CD4-positive, alpha-beta T cell treated with Interleukin-10 for 1 hour (primary cell): Measurements from ENCODE around the gene MRPS30.
"Not testable (repeated sequence)": the region's sequence is repeated elsewhere in the genome, so short reads cannot be mapped to it uniquely, and the experiment has no call there.

Experiments used
- DNase-seq: peaks from one replicate; pipeline ENCODE4 v3.0.0-alpha.2; 2020

MRPS30 gene

GRCh38 chr5:44808435-44809214 lies at the start of gene MRPS30:
MRPS30 (plus strand) TSS chr5:44808947; CDS start chr5:44808963, 16 bp downstream.
- peak; percentile 96 for DNase-seq

GRCh38 chr5:44769200-44769876 lies 39.4 kb upstream of the MRPS30 start:
- DNase-seq = no peak

DNA sequence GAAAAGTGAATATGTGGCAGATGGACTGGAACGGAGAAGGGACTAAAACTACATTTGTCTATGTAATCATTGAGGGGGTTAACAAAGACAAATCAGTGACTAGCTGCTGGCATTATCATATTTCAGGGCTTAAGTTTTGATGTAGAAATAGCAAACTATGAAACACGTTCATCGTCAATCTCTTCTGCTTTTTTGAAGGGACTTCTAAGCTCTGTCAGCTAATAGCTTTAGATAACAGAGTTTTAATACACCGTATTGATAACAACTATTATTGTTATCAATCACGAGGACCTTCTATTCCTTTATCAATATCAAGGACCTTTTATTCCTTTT lies 38.9 kb upstream of the MRPS30 start:
- DNase-seq = no peak

GRCh38 chr5:44770780-44771717 lies 37.7 kb upstream of the MRPS30 start:
- no peak for DNase-seq

DNA sequence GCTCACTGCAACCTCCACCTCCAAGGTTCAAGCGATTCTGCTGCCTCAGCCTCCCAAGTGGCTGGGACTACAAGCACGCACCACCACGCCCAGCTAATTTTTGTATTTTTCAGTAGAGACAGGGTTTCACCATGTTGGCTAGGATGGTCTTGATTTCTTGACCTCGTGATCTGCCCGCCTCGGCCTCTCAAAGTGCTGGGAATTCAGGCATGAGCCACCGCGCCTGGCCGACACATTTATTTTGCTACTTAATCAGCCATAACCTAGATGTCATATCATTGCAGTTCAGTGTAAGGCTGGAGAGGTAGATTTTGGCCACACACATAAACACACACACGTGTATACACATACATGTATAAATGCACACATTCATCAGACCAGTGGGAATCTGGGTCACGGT lies 36.4 kb upstream of the MRPS30 start:
- DNase-seq = not testable (repeated sequence)

DNA sequence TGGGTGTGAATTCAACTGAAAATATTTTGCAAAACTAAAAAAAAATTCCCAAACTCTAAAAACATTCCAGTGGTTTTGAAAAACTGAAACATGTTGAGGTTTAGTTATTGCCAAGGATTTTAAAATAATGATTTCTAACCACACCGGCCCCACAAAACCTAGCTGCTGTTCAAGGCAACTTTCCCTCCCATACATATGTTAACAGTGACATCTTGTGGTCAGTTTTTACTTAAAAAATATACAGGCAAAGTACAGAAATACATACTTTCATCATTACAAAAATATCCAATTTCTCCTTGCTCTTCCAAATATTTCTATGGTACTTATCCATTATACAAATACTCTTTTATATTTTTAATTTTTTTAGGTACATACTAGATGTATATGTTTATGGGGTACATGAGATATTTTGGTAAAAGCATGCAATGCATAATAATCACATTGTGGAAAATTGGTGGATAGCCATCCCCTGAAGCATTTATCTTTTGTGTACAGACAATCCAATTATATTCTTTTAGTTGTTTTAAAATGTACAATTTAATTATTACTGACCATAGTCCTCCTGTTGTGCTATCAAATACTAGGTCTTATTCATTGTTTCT lies 34.4 kb upstream of the MRPS30 start:
- DNase-seq = peak; percentile 26

- DNase-seq = no peak
Observed at GRCh38 chr5:44779167-44779566, 29.6 kb upstream of the MRPS30 start.

DNA sequence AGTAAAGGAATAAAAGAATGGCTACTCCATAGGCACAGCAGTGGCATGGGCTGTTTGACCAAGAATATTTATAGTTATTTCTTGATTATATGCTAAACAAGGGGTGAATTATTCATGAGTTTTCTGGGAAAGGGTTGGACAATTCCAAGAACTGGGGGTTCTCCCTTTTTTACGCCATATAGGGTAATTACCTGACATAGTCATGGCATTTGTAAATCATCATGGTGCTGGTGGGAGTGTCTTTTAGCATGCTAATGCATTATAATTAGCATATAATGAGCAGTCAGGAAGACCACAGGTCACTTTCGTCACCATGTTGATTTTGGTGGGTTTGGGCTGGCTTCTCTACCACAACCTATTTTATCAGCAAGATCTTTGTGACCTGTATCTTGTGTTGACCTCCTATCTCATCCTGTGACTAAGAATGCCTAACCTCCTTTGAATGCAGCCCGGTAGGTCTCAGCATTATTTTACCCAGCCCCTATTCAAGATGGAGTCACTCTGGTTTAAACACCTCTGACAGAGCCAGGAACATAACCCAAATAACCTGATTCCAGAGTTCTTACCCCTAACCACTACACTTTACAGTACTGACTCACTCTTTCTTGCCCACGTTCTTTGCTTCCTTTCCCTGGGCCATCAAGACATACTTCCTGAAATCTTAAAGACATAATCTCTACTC lies 25.0 kb upstream of the MRPS30 start:
- no peak for DNase-seq

DNA sequence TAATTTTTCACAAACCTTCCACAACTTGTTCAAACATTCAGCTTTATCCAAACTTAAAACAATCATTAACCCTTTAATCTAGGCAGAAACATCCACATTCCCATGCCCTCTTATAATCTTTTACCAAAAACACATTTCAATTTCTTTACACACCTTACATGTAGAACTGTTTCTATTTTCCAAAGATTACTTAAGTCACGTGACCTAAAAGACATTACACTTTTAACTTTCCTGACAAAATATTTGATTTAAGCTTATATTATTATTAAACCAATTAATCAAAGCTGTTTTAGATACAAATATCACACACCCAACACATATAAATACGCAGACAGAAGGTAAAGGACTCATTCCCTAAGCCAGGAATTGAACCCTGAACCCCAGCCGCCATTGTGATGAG lies 21.0 kb upstream of the MRPS30 start:
- no peak for DNase-seq

- not testable (repeated sequence) for DNase-seq
Observed at GRCh38 chr5:44789372-44789995, 19.3 kb upstream of the MRPS30 start.

DNA sequence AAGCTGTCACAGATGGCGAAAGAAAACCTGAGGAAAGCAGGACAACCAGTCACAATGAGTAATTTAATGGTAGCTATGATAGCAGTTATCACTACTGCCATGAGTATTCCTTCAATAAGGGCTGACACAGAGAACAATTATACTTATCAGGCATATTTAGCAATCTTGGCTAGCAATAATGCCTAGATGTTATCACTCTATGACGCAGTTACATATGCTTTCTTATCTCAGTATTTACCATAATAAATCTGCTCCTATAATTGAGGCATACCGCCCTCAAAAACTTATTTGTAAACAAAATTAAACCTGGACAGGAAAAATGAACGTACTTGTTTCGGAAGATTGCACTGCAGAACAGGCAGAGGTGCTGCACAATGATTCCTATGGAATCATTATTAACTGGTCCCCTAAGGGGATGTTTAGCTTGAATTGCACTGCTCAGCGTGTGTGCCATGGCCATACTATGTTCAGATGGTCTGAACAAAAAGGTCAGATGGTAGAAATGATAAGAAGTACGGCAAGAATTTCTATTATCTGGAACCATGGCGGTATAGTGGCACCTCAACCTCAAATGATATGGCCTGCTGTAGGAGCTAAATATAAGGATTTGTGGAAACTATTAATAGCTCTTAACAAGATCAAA lies 16.6 kb upstream of the MRPS30 start:
- DNase-seq = not testable (repeated sequence)

GRCh38 chr5:44794371-44794770 lies 14.4 kb upstream of the MRPS30 start:
- no peak for DNase-seq

DNA sequence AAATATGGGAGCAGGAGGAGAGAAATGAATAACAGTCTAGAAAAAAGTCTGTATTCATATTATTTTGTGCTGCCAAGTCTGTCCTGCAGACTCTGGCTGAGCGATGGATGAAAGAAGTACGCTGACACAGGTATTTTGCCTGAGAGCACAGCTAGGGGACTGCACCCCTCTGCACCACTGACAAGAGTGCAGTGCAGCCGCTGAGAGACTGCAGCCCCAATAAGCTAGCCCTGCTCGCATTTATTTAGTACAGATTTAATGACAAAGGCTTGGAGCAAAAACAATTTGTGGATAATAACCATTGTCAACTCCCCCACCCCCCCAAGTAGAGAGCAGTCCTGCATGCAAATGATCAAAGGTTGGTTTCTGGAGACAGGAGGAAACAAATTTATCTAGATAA lies 13.3 kb upstream of the MRPS30 start:
- no peak for DNase-seq

- DNase-seq = peak; percentile 7
Observed at GRCh38 chr5:44797841-44798240, 10.9 kb upstream of the MRPS30 start.

- no peak for DNase-seq
Observed at GRCh38 chr5:44801992-44802391, 6.8 kb upstream of the MRPS30 start.

DNA sequence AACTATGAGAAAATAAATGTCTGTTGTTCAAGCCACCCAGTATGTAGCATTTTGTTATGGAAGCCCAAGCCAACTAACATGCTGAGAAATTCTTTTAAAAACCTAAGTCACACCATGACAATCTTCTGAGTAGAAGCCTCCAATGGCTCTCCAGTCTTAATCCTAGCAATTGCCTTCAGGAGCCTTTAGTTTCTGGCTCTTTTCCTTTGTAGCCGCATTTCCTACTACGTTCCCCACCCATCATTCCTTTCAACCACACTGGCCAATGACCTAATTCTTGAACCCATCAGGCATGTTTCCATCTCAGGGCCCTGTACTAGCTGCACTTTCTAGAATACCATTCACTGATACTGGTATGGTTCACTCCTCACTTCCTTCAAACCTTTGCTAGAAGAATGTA lies 2.1 kb upstream of the MRPS30 start:
- DNase-seq = no peak

DNA sequence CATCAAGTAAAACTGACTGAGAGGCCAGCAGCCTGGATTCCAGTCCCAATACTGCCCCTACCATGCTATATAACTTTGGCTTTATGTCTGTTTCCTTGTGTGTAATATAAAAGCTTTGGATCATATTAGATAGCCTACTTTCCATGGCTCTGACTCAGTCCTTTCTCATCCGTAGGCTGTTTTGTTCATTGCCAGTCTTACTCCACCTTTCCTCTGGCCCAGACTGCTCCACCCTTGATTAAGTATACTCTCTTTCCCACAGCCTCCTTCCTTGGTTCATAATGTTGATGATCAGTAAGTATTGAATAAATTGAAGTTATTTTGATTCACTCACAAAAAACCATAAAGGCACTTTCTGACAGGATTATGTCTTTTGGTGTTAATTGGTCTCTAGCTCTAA lies 1.5 kb upstream of the MRPS30 start:
- no peak for DNase-seq

DNA sequence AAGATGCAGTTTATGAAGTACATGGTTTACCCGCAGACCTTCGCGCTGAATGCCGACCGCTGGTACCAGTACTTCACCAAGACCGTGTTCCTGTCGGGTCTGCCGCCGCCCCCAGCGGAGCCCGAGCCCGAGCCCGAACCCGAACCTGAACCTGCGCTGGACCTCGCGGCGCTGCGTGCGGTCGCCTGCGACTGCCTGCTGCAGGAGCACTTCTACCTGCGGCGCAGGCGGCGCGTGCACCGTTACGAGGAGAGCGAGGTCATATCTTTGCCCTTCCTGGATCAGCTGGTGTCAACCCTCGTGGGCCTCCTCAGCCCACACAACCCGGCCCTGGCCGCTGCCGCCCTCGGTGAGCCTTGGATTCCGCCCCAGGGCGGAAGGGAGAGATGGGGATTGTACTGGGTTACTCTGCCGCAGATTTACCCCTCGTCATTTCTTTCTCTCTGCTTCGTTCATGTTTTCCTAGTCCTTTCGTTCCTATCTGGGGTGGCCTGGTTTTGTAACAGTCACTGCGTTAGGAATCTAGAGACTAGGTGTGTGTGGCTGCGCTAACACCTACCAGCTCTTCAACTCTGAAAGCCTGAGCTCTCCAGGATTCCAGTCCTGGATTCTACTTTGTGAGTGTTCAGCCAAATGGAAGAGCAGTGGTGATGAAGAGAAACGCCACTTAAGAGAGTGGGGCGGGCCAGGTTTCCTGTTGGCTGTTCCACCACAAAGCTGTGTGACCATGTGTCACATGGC lies 638 bp downstream of the MRPS30 start:
- peak; percentile 44 for DNase-seq

GRCh38 chr5:44809956-44810420 lies 1.2 kb downstream of the MRPS30 start:
- DNase-seq = no peak

- no peak for DNase-seq
Observed at GRCh38 chr5:44814761-44815160, 6.0 kb downstream of the MRPS30 start.

GRCh38 chr5:44821164-44821563 lies 12.4 kb downstream of the MRPS30 start:
- no peak for DNase-seq
